HepG2 (cell line): Measurements from ENCODE around the gene GPR107. TPM values are rescaled to one million over a fixed set of nuclear protein-coding genes. Genes with fewer than 3 reads are reported as not detected.

Experiments
- ATAC-seq: fragments of 200-7000 bp; cut with Tn5 transposase; 3 replicates; pipeline ENCODE4 v1.9.1; 2020; ENCODE audit warnings: mild to moderate bottlenecking, moderate library complexity
- BruUV-seq: library from RNA; stranded (reverse); fragments of 400-500 nt; replicated peaks from 2 replicates; lab custom pipeline; 2021; lab: Mats Ljungman, UMichigan
- CTCF ChIA-PET: fragments of 300-600 bp; formaldehyde crosslinking; extraction: SDS; loops from one replicate; lab custom pipeline; 2021; ENCODE audit warnings: low total read pairs, inconsistent platforms, low intra/inter-chr PET ratio; lab: Yijun Ruan, JAX
- POLR2A ChIA-PET: fragments of 350-600 bp; sonication (Branson Sonifier 250); formaldehyde crosslinking; loops from one replicate; lab custom pipeline; 2020; ENCODE audit warnings: antibody characterized with exemption, inconsistent platforms; lab: Yijun Ruan, JAX
- DNase-seq: peaks from one replicate; pipeline ENCODE4 v3.0.0-alpha.2; 2015; ENCODE audit warnings: low spot score
- FAIRE-seq: peaks from 3 replicates; lab custom pipeline; 2011; peaks lifted over from hg19 to GRCh38; lab: Jason Lieb, UNC
- H2AFZ ChIP-seq: one replicate; pipeline ENCODE4 v1.6.1; 2011; ENCODE audit warnings: low read length, inconsistent platforms
- H3K27ac ChIP-seq: fragments of 300-600 bp; 3 replicates; pipeline ENCODE4 v1.8.0; 2011; ENCODE audit warnings: mixed run types, mild to moderate bottlenecking, mixed read lengths, low read length, inconsistent platforms; ENCODE audit not compliant: insufficient read depth; ENCODE audit errors: extremely low read length
- H3K27me3 ChIP-seq, 2 experiments: fragments of 200-600 bp in 1 of 2; 2 replicates in 1 of 2; 3 replicates in 1 of 2; pipeline versions ENCODE4 v1.6.0 to v1.8.0; 2011; ENCODE audit warnings: low read length in 2 of 2, mild to moderate bottlenecking in 2 of 2, moderate library complexity in 2 of 2, inconsistent platforms in 1 of 2; ENCODE audit not compliant: insufficient read depth in 2 of 2, control insufficient read depth in 1 of 2
- H3K36me3 ChIP-seq, 2 experiments: fragments of 200-600 bp in 1 of 2; replicated peaks in 1 of 2; 2 replicates in 1 of 2; 3 replicates in 1 of 2; pipeline versions ENCODE4 v1.5.1 to v1.8.0; 2011; ENCODE audit warnings: low read length in 2 of 2, inconsistent platforms in 1 of 2; ENCODE audit not compliant: insufficient read depth in 2 of 2, control insufficient read depth in 1 of 2
- H3K4me1 ChIP-seq: 2 replicates; pipeline ENCODE4 v1.5.1; 2012; ENCODE audit warnings: low read length, inconsistent platforms; ENCODE audit not compliant: insufficient read depth
- H3K4me2 ChIP-seq: 2 replicates; pipeline ENCODE4 v1.6.0; 2011; ENCODE audit warnings: low read depth, low read length, inconsistent platforms
- H3K4me3 ChIP-seq, 3 experiments: fragments of 200-600 bp in 1 of 3; sonication (generic), shearing (Covaris generic) in 1 of 3; replicated peaks in 1 of 3; 2 replicates each; pipeline ENCODE4 v1.5.1; 2011 to 2016; ENCODE audit warnings: low read length in 3 of 3, inconsistent platforms in 2 of 3, low read depth in 2 of 3, mild to moderate bottlenecking in 2 of 3, control low read depth in 1 of 3, mixed read lengths in 1 of 3; ENCODE audit not compliant: insufficient read depth in 1 of 3
- H3K79me2 ChIP-seq: one replicate; pipeline ENCODE4 v1.6.1; 2011; ENCODE audit warnings: low read length, inconsistent platforms; ENCODE audit not compliant: insufficient read depth
- H3K9ac ChIP-seq: 2 replicates; pipeline ENCODE4 v1.6.0; 2011; ENCODE audit warnings: mild to moderate bottlenecking, low read depth, low read length, inconsistent platforms; ENCODE audit not compliant: insufficient read depth
- H3K9me3 ChIP-seq: 2 replicates; pipeline ENCODE4 v1.5.1; 2012; ENCODE audit warnings: mild to moderate bottlenecking, low read length
- H4K20me1 ChIP-seq: 2 replicates; pipeline ENCODE4 v1.6.0; 2011; ENCODE audit warnings: inconsistent platforms, mild to moderate bottlenecking, low read length, moderate library complexity; ENCODE audit not compliant: insufficient read depth
- KLF16 ChIP-seq, 2 experiments: sonication (generic) in 1 of 2; formaldehyde crosslinking in 1 of 2; IDR thresholded peaks; 2 replicates each; pipeline versions ENCODE4 v1.6.1 to v1.8.0; 2016 to 2023; ENCODE audit warnings: missing genetic modification reagents in 2 of 2, missing compliant biosample characterization in 1 of 2
- NFIC ChIP-seq: IDR thresholded peaks from 2 replicates; pipeline ENCODE4 v1.6.1; 2012; ENCODE audit warnings: mild to moderate bottlenecking, low read length, inconsistent platforms
- PTBP1 ChIP-seq: fragments of 200-400 bp; formaldehyde crosslinking; IDR thresholded peaks from 2 replicates; pipeline ENCODE4 v1.6.1; 2018; ENCODE audit warnings: low read length, low read depth; ENCODE audit not compliant: poor library complexity, severe bottlenecking
- SYNCRIP ChIP-seq: fragments of 200-400 bp; formaldehyde crosslinking; IDR thresholded peaks from 2 replicates; pipeline ENCODE4 v1.6.1; 2018; ENCODE audit warnings: mild to moderate bottlenecking, low read depth, low read length; ENCODE audit not compliant: insufficient read depth
- TAF15 ChIP-seq: fragments of 200-400 bp; formaldehyde crosslinking; IDR thresholded peaks from one replicate; pipeline ENCODE4 v1.6.1; 2018; ENCODE audit warnings: mild to moderate bottlenecking, low read depth, low read length; ENCODE audit not compliant: poor library complexity, severe bottlenecking
- ZMYM4 ChIP-seq: sonication (generic); formaldehyde crosslinking; IDR thresholded peaks from 2 replicates; pipeline ENCODE4 v1.8.1; 2023; ENCODE audit warnings: mild to moderate bottlenecking, missing genetic modification reagents
- ZNF121 ChIP-seq: sonication (generic); formaldehyde crosslinking; IDR thresholded peaks from 2 replicates; pipeline ENCODE4 v1.5.0; 2020; ENCODE audit warnings: mild to moderate bottlenecking, missing genetic modification reagents
- ZNF770 ChIP-seq: sonication (generic); formaldehyde crosslinking; IDR thresholded peaks from 2 replicates; pipeline ENCODE4 v1.5.0; 2020; ENCODE audit warnings: mild to moderate bottlenecking, missing genetic modification reagents
- WGBS: methylation state at CpG from one replicate; pipeline ENCODE4 v1.1.6; 2017; ENCODE audit warnings: low lambda C conversion rate; 5-methylcytosine and 5-hydroxymethylcytosine counted together
- in situ Hi-C: cut with HindIII; loops from 2 replicates; pipeline ENCODE4 v1.10.0; 2017; ENCODE audit warnings: low pct_unique_long_range_greater_than_20kb; ENCODE audit not compliant: extremely low pct_ligation_motif_present
- intact Hi-C: fragments of 100-400 bp; cut with micrococcal nuclease; formaldehyde crosslinking; loops from one replicate; pipeline ENCODE4 v1.10.0; 2022; ENCODE audit not compliant: unreplicated experiment
- polyA plus RNA-seq, 8 experiments: library from polyadenylated mRNA; depleted of rRNA in 3 of 8; stranded (reverse) in 7 of 8; unstranded in 1 of 8; fragments of >200 nt; fragmentation: Illumina TruSeq in 4 of 8; extraction: Trizol in 4 of 8; gene quantifications; 2 replicates each; pipeline versions ENCODE4 v1.2.1 to v1.2.3, GENCODE V29; 2011 to 2016; ENCODE audit warnings: low read depth in 4 of 8, missing spikeins in 1 of 8, mixed read lengths in 1 of 8; ENCODE audit not compliant: insufficient read depth in 1 of 8
- total RNA-seq, 5 experiments: library from RNA; depleted of rRNA; stranded (reverse); fragments of >200 nt; fragmentation: Illumina TruSeq; extraction: Trizol; gene quantifications; 2 replicates each; pipeline ENCODE4 v1.2.3, GENCODE V29; 2016; ENCODE audit warnings: low read depth in 1 of 5

Gene GPR107
- total and polyA plus RNA-seq, 2 of the 13 experiments (the other 11 are each of a cell fraction or from before 2014, with no cell fraction given) = 22.5 to 24.4 TPM

- WGBS = 91% methylated on average over 3 of the region's 3 CpGs
- in situ Hi-C loops = no loop called here
- POLR2A ChIA-PET = no interaction called here
- Histone ChIP-seq H3K4me3 (no peak overlapping the region), H3K4me2 (no peak overlapping the region), H3K9me3 (no peaks in the 10 kb centered on the region), H2AFZ (no peak overlapping the region), H3K27ac (no peak overlapping the region), H3K79me2 (peaks cover 34% of the 10 kb centered on the region), H3K9ac (no peak overlapping the region), H3K36me3 (no peaks in the 10 kb centered on the region), H3K4me1 (peaks cover 48% of the 10 kb centered on the region), H3K27me3 (no peaks in the 10 kb centered on the region), H4K20me1 (no peaks in the 10 kb centered on the region)
- intact Hi-C loops = no loop called here
- FAIRE-seq = no peak
- TF ChIP-seq ZNF770 (CRISPR knock-in tag) (peak; percentile 90), ZMYM4 (CRISPR knock-in tag) (no peak), NFIC (no peak), SYNCRIP (no peak), ZNF121 (CRISPR knock-in tag) (peak; percentile 79), TAF15 (no peak), KLF16 (CRISPR knock-in tag; IDR thresholded peaks at IDR 0.05) (no peak), PTBP1 (no peak)
- no peak for ATAC-seq
- DNase-seq = no peak
- no TSS peak for BruUV-seq
- CTCF ChIA-PET = no interaction called here
Measured at GRCh38 chr9:130023994-130024596, 29.6 kb upstream of the GPR107 start.
